Stimulated activated memory B cell treated with anti-CD40 and anti-IgM and Interleukin-4, amounts not matched to agents 10 μg/mL and 1 μg/mL and 100 μg/mL, for 72 hours (primary cell): Measurements from ENCODE around the gene PAK6.

Experiments
- ATAC-seq: fragments of 150-1000 bp; cut with Tn5 transposase; 2 replicates; pipeline ENCODE4 v1.10.0; 2021
- H3K27ac Mint-ChIP-seq: one replicate; pipeline ENCODE4 v1.8.0; 2022; ENCODE audit warnings: mild to moderate bottlenecking, mixed read lengths
- H3K27me3 Mint-ChIP-seq: one replicate; pipeline ENCODE4 v1.8.0; 2022; ENCODE audit warnings: mixed read lengths
- H3K36me3 Mint-ChIP-seq: one replicate; pipeline ENCODE4 v1.8.0; 2022; ENCODE audit warnings: mixed read lengths
- H3K4me1 Mint-ChIP-seq: one replicate; pipeline ENCODE4 v1.8.0; 2022; ENCODE audit warnings: mixed read lengths
- H3K4me3 Mint-ChIP-seq: one replicate; pipeline ENCODE4 v1.8.0; 2022; ENCODE audit warnings: mild to moderate bottlenecking, moderate library complexity, mixed read lengths
- H3K9me3 Mint-ChIP-seq: one replicate; pipeline ENCODE4 v1.8.0; 2022; ENCODE audit warnings: mixed read lengths

The PAK6 gene

GRCh38 chr15:40275954-40276353 lies 37.1 kb downstream of the PAK6 start:
- H3K4me1 Mint-ChIP-seq: peaks cover 39% of the 10 kb centered on the region
- ATAC-seq: no peak
- H3K27me3 Mint-ChIP-seq: peaks cover 52% of the 10 kb centered on the region
- H3K9me3 Mint-ChIP-seq: no peaks in the 10 kb centered on the region
- H3K4me3 Mint-ChIP-seq: no peak overlapping the region
- no peaks in the 10 kb centered on the region for H3K36me3 Mint-ChIP-seq
- H3K27ac Mint-ChIP-seq: no peak overlapping the region

GRCh38 chr15:40276927-40277326 lies 38.1 kb downstream of the PAK6 start:
- H3K4me1 Mint-ChIP-seq: peaks cover 39% of the 10 kb centered on the region
- no peaks in the 10 kb centered on the region for H3K36me3 Mint-ChIP-seq
- H3K9me3 Mint-ChIP-seq: no peaks in the 10 kb centered on the region
- no peak overlapping the region for H3K4me3 Mint-ChIP-seq
- H3K27ac Mint-ChIP-seq: peak overlapping the region; percentile 61
- peaks cover 58% of the 10 kb centered on the region for H3K27me3 Mint-ChIP-seq
- ATAC-seq: no peak

- Mint-ChIP-seq H3K36me3 (no peaks in the 10 kb centered on the region), H3K27ac (peak overlapping the region; percentile 61), H3K4me3 (no peak overlapping the region), H3K4me1 (peaks cover 39% of the 10 kb centered on the region), H3K9me3 (no peaks in the 10 kb centered on the region), H3K27me3 (peaks cover 58% of the 10 kb centered on the region)
- no peak for ATAC-seq
Measured at GRCh38 chr15:40277471-40277870, 38.6 kb downstream of the PAK6 start.

GRCh38 chr15:40278026-40278425 lies 39.2 kb downstream of the PAK6 start:
- ATAC-seq: no peak
- H3K27me3 Mint-ChIP-seq: peaks cover 58% of the 10 kb centered on the region
- no peaks in the 10 kb centered on the region for H3K36me3 Mint-ChIP-seq
- H3K4me3 Mint-ChIP-seq: no peak overlapping the region
- no peaks in the 10 kb centered on the region for H3K9me3 Mint-ChIP-seq
- H3K27ac Mint-ChIP-seq: no peak overlapping the region
- peaks cover 43% of the 10 kb centered on the region for H3K4me1 Mint-ChIP-seq

GRCh38 chr15:40279437-40280141 lies 40.7 kb downstream of the PAK6 start:
- peaks cover 58% of the 10 kb centered on the region for H3K27me3 Mint-ChIP-seq
- no peak overlapping the region for H3K27ac Mint-ChIP-seq
- H3K36me3 Mint-ChIP-seq: no peaks in the 10 kb centered on the region

GRCh38 chr15:40280260-40281056 lies 41.6 kb downstream of the PAK6 start:
- no peak for ATAC-seq
- Mint-ChIP-seq H3K27ac (no peak overlapping the region), H3K4me3 (no peak overlapping the region), H3K27me3 (peaks cover 58% of the 10 kb centered on the region), H3K4me1 (peaks cover 53% of the 10 kb centered on the region), H3K36me3 (no peaks in the 10 kb centered on the region), H3K9me3 (no peaks in the 10 kb centered on the region)

More at GRCh38 chr15:40279437-40280141, 40.7 kb downstream of the PAK6 start:
- Mint-ChIP-seq H3K4me3 (no peak overlapping the region), H3K4me1 (peaks cover 49% of the 10 kb centered on the region), H3K9me3 (no peaks in the 10 kb centered on the region)
- peak; percentile 44 for ATAC-seq

GRCh38 chr15:40281057-40281800 lies 42.4 kb downstream of the PAK6 start:
- peak overlapping the region; percentile 16 for H3K4me3 Mint-ChIP-seq
- H3K27ac Mint-ChIP-seq: no peak overlapping the region
- peaks cover 53% of the 10 kb centered on the region for H3K27me3 Mint-ChIP-seq
- H3K4me1 Mint-ChIP-seq: peaks cover 52% of the 10 kb centered on the region
- H3K36me3 Mint-ChIP-seq: no peaks in the 10 kb centered on the region
- H3K9me3 Mint-ChIP-seq: no peaks in the 10 kb centered on the region
- ATAC-seq: no peak

GRCh38 chr15:40281801-40282146 lies 42.9 kb downstream of the PAK6 start:
- peaks cover 48% of the 10 kb centered on the region for H3K27me3 Mint-ChIP-seq
- ATAC-seq: no peak
- H3K4me1 Mint-ChIP-seq: peaks cover 46% of the 10 kb centered on the region
- H3K27ac Mint-ChIP-seq: no peak overlapping the region
- H3K4me3 Mint-ChIP-seq: no peak overlapping the region
- H3K9me3 Mint-ChIP-seq: no peaks in the 10 kb centered on the region
- no peaks in the 10 kb centered on the region for H3K36me3 Mint-ChIP-seq

GRCh38 chr15:40282147-40282868 lies 43.4 kb downstream of the PAK6 start:
- Mint-ChIP-seq H3K4me3 (peak overlapping the region; percentile 79), H3K9me3 (no peaks in the 10 kb centered on the region), H3K4me1 (peaks cover 41% of the 10 kb centered on the region), H3K27ac (peak overlapping the region; percentile 40), H3K36me3 (no peaks in the 10 kb centered on the region), H3K27me3 (peaks cover 42% of the 10 kb centered on the region)
- ATAC-seq: peak; percentile 69

- ATAC-seq: peak; percentile 68
- Mint-ChIP-seq H3K27me3 (peaks cover 35% of the 10 kb centered on the region), H3K36me3 (no peaks in the 10 kb centered on the region), H3K4me1 (peaks cover 33% of the 10 kb centered on the region), H3K27ac (peak within 1 kb of the TSS; percentile 40), H3K9me3 (no peaks in the 10 kb centered on the region), H3K4me3 (peak within 1 kb of the TSS; percentile 79)
Measured at GRCh38 chr15:40282869-40283614, 44.2 kb downstream of the PAK6 start, which contains the start of gene ANKRD63. Gene ANKRD63, minus strand, starts transcription at chr15:40283064. Its CDS starts 478 bp downstream, at chr15:40282586.

GRCh38 chr15:40283615-40284300 lies 44.9 kb downstream of the PAK6 start:
- peaks cover 1% of the 10 kb centered on the region for H3K36me3 Mint-ChIP-seq
- peak overlapping the region; percentile 26 for H3K4me3 Mint-ChIP-seq
- peaks cover 26% of the 10 kb centered on the region for H3K4me1 Mint-ChIP-seq
- no peaks in the 10 kb centered on the region for H3K9me3 Mint-ChIP-seq
- ATAC-seq: no peak
- peaks cover 28% of the 10 kb centered on the region for H3K27me3 Mint-ChIP-seq
- no peak overlapping the region for H3K27ac Mint-ChIP-seq

- Mint-ChIP-seq H3K27ac (no peak overlapping the region), H3K9me3 (no peaks in the 10 kb centered on the region), H3K4me1 (peaks cover 23% of the 10 kb centered on the region), H3K27me3 (peaks cover 14% of the 10 kb centered on the region), H3K4me3 (no peak overlapping the region), H3K36me3 (peaks cover 14% of the 10 kb centered on the region)
- ATAC-seq: no peak
Measured at GRCh38 chr15:40285151-40285550, 46.3 kb downstream of the PAK6 start.

- Mint-ChIP-seq H3K9me3 (no peaks in the 10 kb centered on the region), H3K27ac (no peak overlapping the region), H3K27me3 (peaks cover 9% of the 10 kb centered on the region), H3K4me1 (peaks cover 27% of the 10 kb centered on the region), H3K36me3 (peaks cover 19% of the 10 kb centered on the region), H3K4me3 (no peak overlapping the region)
- no peak for ATAC-seq
Measured at GRCh38 chr15:40285554-40286011, 46.7 kb downstream of the PAK6 start.
